CD14-positive monocyte (primary cell): ENCODE data around the gene SLC26A9. TPM values are rescaled to one million over a fixed set of nuclear protein-coding genes. Genes with fewer than 3 reads are reported as not detected.
"Not testable (repeated sequence)": the region's sequence is repeated elsewhere in the genome, so short reads cannot be mapped to it uniquely, and the experiment has no call there.

Experiments used
- DNase-seq, 3 donors: peaks; one replicate each; pipeline ENCODE4 v3.0.0-alpha.2; 2011 to 2022
- H2AFZ ChIP-seq: 2 replicates; pipeline ENCODE4 v1.6.0; 2012; ENCODE audit warnings: mild to moderate bottlenecking, low read depth, low read length, inconsistent platforms; ENCODE audit not compliant: insufficient read depth, poor library complexity, severe bottlenecking
- H3K27ac ChIP-seq, 2 donors: 1 replicate in 1 of 2; 2 replicates in 1 of 2; pipeline ENCODE4 v1.5.1; 2012 to 2013; ENCODE audit warnings: low read length in 2 of 2, control low read depth in 1 of 2, inconsistent platforms in 1 of 2, low read depth in 1 of 2, mild to moderate bottlenecking in 1 of 2
- H3K27me3 ChIP-seq, 2 donors: one replicate each; pipeline versions ENCODE4 v1.6.0 to v1.6.1; 2011 to 2013; ENCODE audit warnings: low read length in 2 of 2; ENCODE audit not compliant: control insufficient read depth in 2 of 2, insufficient read depth in 2 of 2
- H3K36me3 ChIP-seq, 2 donors: replicated peaks in 1 of 2; 1 replicate in 1 of 2; 2 replicates in 1 of 2; pipeline versions ENCODE4 v1.5.1 to v1.6.1; 2012 to 2013; ENCODE audit warnings: low read length in 2 of 2, control low read depth in 1 of 2, inconsistent platforms in 1 of 2, mild to moderate bottlenecking in 1 of 2; ENCODE audit not compliant: insufficient read depth in 2 of 2, control insufficient read depth in 1 of 2
- H3K4me1 ChIP-seq, 2 donors: 1 replicate in 1 of 2; 2 replicates in 1 of 2; pipeline versions ENCODE4 v1.5.1 to v1.6.1; 2012 to 2013; ENCODE audit warnings: low read length in 2 of 2, control low read depth in 1 of 2, inconsistent platforms in 1 of 2, mild to moderate bottlenecking in 1 of 2, moderate library complexity in 1 of 2; ENCODE audit not compliant: insufficient read depth in 2 of 2, control insufficient read depth in 1 of 2
- H3K4me2 ChIP-seq: replicated peaks from 2 replicates; pipeline ENCODE3; 2012; ENCODE audit warnings: low read length, moderate library complexity, mild to moderate bottlenecking; ENCODE audit not compliant: poor library complexity, severe bottlenecking; ENCODE audit errors: extremely low read depth
- H3K4me3 ChIP-seq, 3 experiments: fragments of 200-600 bp in 1 of 3; sonication (generic) in 1 of 3; replicated peaks in 1 of 3; 1 replicate in 2 of 3; 2 replicates in 1 of 3; pipeline ENCODE4 v1.5.1; 2011 to 2013; ENCODE audit warnings: low read length in 3 of 3, mild to moderate bottlenecking in 3 of 3, control low read depth in 2 of 3, low read depth in 2 of 3, inconsistent platforms in 1 of 3, moderate library complexity in 1 of 3
- H3K79me2 ChIP-seq: 2 replicates; pipeline ENCODE4 v1.6.0; 2012; ENCODE audit warnings: mild to moderate bottlenecking, control low read depth, inconsistent platforms, low read length, moderate library complexity; ENCODE audit not compliant: insufficient read depth
- H3K9ac ChIP-seq: 2 replicates; pipeline ENCODE4 v1.6.0; 2017; ENCODE audit warnings: low read length, mild to moderate bottlenecking; ENCODE audit not compliant: insufficient read depth, poor library complexity, severe bottlenecking
- H3K9me3 ChIP-seq, 2 donors: replicated peaks in 1 of 2; 1 replicate in 1 of 2; 2 replicates in 1 of 2; pipeline versions ENCODE4 v1.5.1 to v1.6.1; 2012 to 2013; ENCODE audit warnings: low read length in 2 of 2, control low read depth in 1 of 2; ENCODE audit not compliant: control insufficient read depth in 1 of 2, insufficient read depth in 1 of 2
- H4K20me1 ChIP-seq: 2 replicates; pipeline ENCODE4 v1.6.0; 2012; ENCODE audit warnings: mild to moderate bottlenecking, low read length, control low read depth, moderate library complexity; ENCODE audit not compliant: insufficient read depth
- H3K27ac Mint-ChIP-seq, 7 donors: one replicate each; pipeline ENCODE4 v1.8.0; 2020; ENCODE audit warnings: mild to moderate bottlenecking in 7 of 7, mixed read lengths in 7 of 7, moderate library complexity in 6 of 7, inconsistent platforms in 2 of 7
- H3K27me3 Mint-ChIP-seq, 3 donors: one replicate each; pipeline ENCODE4 v1.8.0; 2021 to 2022; ENCODE audit warnings: low read depth in 3 of 3, mild to moderate bottlenecking in 3 of 3, mixed read lengths in 3 of 3, moderate library complexity in 3 of 3, inconsistent platforms in 1 of 3
- H3K36me3 Mint-ChIP-seq, 2 donors: one replicate each; pipeline ENCODE4 v1.8.0; 2020; ENCODE audit warnings: mixed read lengths in 2 of 2, inconsistent platforms in 1 of 2, mild to moderate bottlenecking in 1 of 2
- H3K4me1 Mint-ChIP-seq: one replicate; pipeline ENCODE4 v1.8.0; 2020; ENCODE audit warnings: mild to moderate bottlenecking, mixed read lengths
- H3K4me3 Mint-ChIP-seq, 2 donors: one replicate each; pipeline ENCODE4 v1.8.0; 2020; ENCODE audit warnings: mild to moderate bottlenecking in 2 of 2, mixed read lengths in 2 of 2, moderate library complexity in 1 of 2
- H3K9me3 Mint-ChIP-seq, 7 donors: one replicate each; pipeline ENCODE4 v1.8.0; 2020 to 2022; ENCODE audit warnings: mixed read lengths in 7 of 7, mild to moderate bottlenecking in 6 of 7, moderate library complexity in 6 of 7, inconsistent platforms in 2 of 7
- CTCF ChIP-seq: fragments of 200-600 bp; IDR thresholded peaks from one replicate; pipeline ENCODE4 v1.8.0; 2022; ENCODE audit warnings: antibody characterized with exemption, mild to moderate bottlenecking
- WGBS: methylation state at CpG from one replicate; pipeline ENCODE4 v1.1.5; 2013; ENCODE audit warnings: missing lambda C conversion rate; ENCODE audit not compliant: insufficient coverage; 5-methylcytosine and 5-hydroxymethylcytosine counted together
- intact Hi-C, 2 donors: fragments of 100-400 bp; cut with micrococcal nuclease; formaldehyde crosslinking; loops; one replicate each; pipeline versions ENCODE4 v1.15.0 to v1.15.1; 2023
- polyA plus RNA-seq, 3 donors: library from polyadenylated mRNA; depleted of rRNA in 1 of 3; unstranded in 2 of 3; stranded (reverse) in 1 of 3; fragments of 300-500 nt in 2 of 3; fragments of >200 nt in 1 of 3; fragmentation: Illumina TruSeq in 2 of 3; gene quantifications; 1 replicate in 2 of 3; 2 replicates in 1 of 3; pipeline ENCODE4 v1.2.3, GENCODE V29; 2012 to 2021

The SLC26A9 gene
- polyA plus RNA-seq, 3 donors: 0.04 TPM; not detected in 2

DNA sequence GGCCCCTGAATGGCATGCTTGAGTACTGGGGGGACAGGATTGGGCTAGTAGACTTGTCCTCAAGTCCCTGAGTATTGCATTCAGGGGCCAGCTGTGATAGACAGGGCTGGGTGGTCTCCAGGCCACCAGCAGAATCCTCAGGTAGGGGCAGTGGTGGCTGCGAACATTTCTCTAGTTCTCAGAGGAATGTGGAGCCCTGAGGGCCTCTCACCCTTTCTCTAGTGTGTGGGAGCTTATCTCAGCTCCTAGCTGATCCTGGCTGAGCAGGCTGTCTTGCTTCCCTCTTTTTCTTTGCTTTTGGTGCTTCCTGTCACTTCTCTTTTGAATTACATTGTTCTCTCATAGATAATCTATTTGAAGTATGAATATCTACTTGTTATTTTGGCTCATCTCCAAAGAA, 63.3 kb downstream of the SLC26A9 start:
- H3K27ac Mint-ChIP-seq: no peak overlapping the region
- no peak overlapping the region for H2AFZ ChIP-seq
- no peaks in the 10 kb centered on the region for H3K4me1 Mint-ChIP-seq
- H3K4me2 ChIP-seq: no peak overlapping the region
- TF ChIP-seq CTCF: no peak
- WGBS: no CpG with 5 or more reads among the region's 1 CpG
- intact Hi-C loops: no loop called here
- H3K36me3 Mint-ChIP-seq: no peaks in the 10 kb centered on the region
- H3K4me3 ChIP-seq: no peak overlapping the region
- peaks cover 4 to 31% (median 24%) of the 10 kb centered on the region in 7 donors for H3K9me3 Mint-ChIP-seq
- peaks cover 46 to 66% of the 10 kb centered on the region in 2 donors for H3K27me3 ChIP-seq
- no peak overlapping the region for H3K4me3 Mint-ChIP-seq
- H3K79me2 ChIP-seq: no peaks in the 10 kb centered on the region
- H3K27me3 Mint-ChIP-seq: peaks cover 44 to 62% (median 49%) of the 10 kb centered on the region in 3 donors
- H3K9ac ChIP-seq: no peak overlapping the region
- no peak for DNase-seq
- H3K9me3 ChIP-seq: peaks cover 5 to 7% of the 10 kb centered on the region in 2 donors
- no peaks in the 10 kb centered on the region for H3K4me1 ChIP-seq
- H4K20me1 ChIP-seq: no peaks in the 10 kb centered on the region
- no peaks in the 10 kb centered on the region for H3K36me3 ChIP-seq
- no peak overlapping the region for H3K27ac ChIP-seq

- Histone ChIP-seq H3K9ac (no peak overlapping the region), H3K36me3 (no peaks in the 10 kb centered on the region), H3K27me3 (peaks cover 40 to 61% of the 10 kb centered on the region in 2 donors), H2AFZ (no peak overlapping the region), H3K9me3 (peaks cover 5 to 10% of the 10 kb centered on the region in 2 donors), H3K4me2 (no peak overlapping the region), H4K20me1 (no peaks in the 10 kb centered on the region), H3K79me2 (no peaks in the 10 kb centered on the region), H3K4me3 (no peak overlapping the region), H3K4me1 (no peaks in the 10 kb centered on the region), H3K27ac (no peak overlapping the region)
- peaks cover 37 to 54% (median 42%) of the 10 kb centered on the region in 3 donors for H3K27me3 Mint-ChIP-seq
- no peak overlapping the region for H3K27ac Mint-ChIP-seq
- no peak for DNase-seq
- no peak overlapping the region for H3K4me3 Mint-ChIP-seq
- no peaks in the 10 kb centered on the region for H3K36me3 Mint-ChIP-seq
- intact Hi-C loops: no loop called here
- TF ChIP-seq CTCF: no peak
- no peaks in the 10 kb centered on the region for H3K4me1 Mint-ChIP-seq
- H3K9me3 Mint-ChIP-seq: peaks cover 4 to 31% (median 22%) of the 10 kb centered on the region in 7 donors
Observed at GRCh38 chr1:205878026-205878425, 65.2 kb downstream of the SLC26A9 start.

GRCh38 chr1:205873148-205873547, 70.1 kb downstream of the SLC26A9 start:
- H3K9me3 ChIP-seq, H3K36me3 Mint-ChIP-seq, H3K27ac Mint-ChIP-seq, H3K27ac ChIP-seq, H3K4me3 ChIP-seq, H4K20me1 ChIP-seq, H3K4me3 Mint-ChIP-seq, H3K4me1 Mint-ChIP-seq, intact Hi-C loops, H3K9ac ChIP-seq, H3K36me3 ChIP-seq, H3K79me2 ChIP-seq, H3K4me2 ChIP-seq, H2AFZ ChIP-seq, H3K9me3 Mint-ChIP-seq, DNase-seq, H3K4me1 ChIP-seq: not testable (repeated sequence)
- H3K27me3 Mint-ChIP-seq: peaks cover 12 to 18% (median 13%) of the 10 kb centered on the region in 3 donors
- H3K27me3 ChIP-seq: peaks cover 15 to 25% of the 10 kb centered on the region in 2 donors
